Measurements from ENCODE around the gene EXOC2.
A peak's percentile ranks its signal among the peaks of the same experiment; 100 is the strongest.
"Not testable (repeated sequence)": the region's sequence is repeated elsewhere in the genome, so short reads cannot be mapped to it uniquely, and the experiment has no call there.

The EXOC2 gene

GRCh38 chr6:582370-582769, 110.6 kb downstream of the EXOC2 start:
- no peak for DNase-seq

- DNase-seq = no peak
Measured at GRCh38 chr6:579339-579738, 113.6 kb downstream of the EXOC2 start.

- DNase-seq = no peak
Measured at GRCh38 chr6:572596-573265, 120.2 kb downstream of the EXOC2 start.

GRCh38 chr6:571892-572291, 121.0 kb downstream of the EXOC2 start:
- no peak for DNase-seq

- DNase-seq = peak in 1 of 5 donors; percentile 37
Measured at GRCh38 chr6:570825-571224, 122.1 kb downstream of the EXOC2 start.

- DNase-seq = peak in 1 of 5 donors; percentile 74
Measured at GRCh38 chr6:568954-569523, 123.9 kb downstream of the EXOC2 start.

- DNase-seq = no peak
Measured at GRCh38 chr6:568085-568484, 124.9 kb downstream of the EXOC2 start.

- DNase-seq = no peak
Measured at GRCh38 chr6:563863-564262, 129.1 kb downstream of the EXOC2 start.

- DNase-seq = no peak
Measured at GRCh38 chr6:562052-562676, 130.8 kb downstream of the EXOC2 start.

GRCh38 chr6:561335-561734, 131.6 kb downstream of the EXOC2 start:
- DNase-seq = not testable (repeated sequence)

GRCh38 chr6:558959-559358, 134.0 kb downstream of the EXOC2 start:
- DNase-seq = peak in 1 of 5 donors; percentile 69

GRCh38 chr6:558089-558488, 134.8 kb downstream of the EXOC2 start:
- DNase-seq = no peak

GRCh38 chr6:551829-552350, 141.0 kb downstream of the EXOC2 start:
- DNase-seq = no peak

- DNase-seq = peak in 1 of 5 donors; percentile 49
Measured at GRCh38 chr6:551405-551804, 141.5 kb downstream of the EXOC2 start.

- peak in 1 of 5 donors; percentile 38 for DNase-seq
Measured at GRCh38 chr6:549906-550305, 143.0 kb downstream of the EXOC2 start.

- DNase-seq = peak in 1 of 5 donors; percentile 84
Measured at GRCh38 chr6:548517-548916, 144.4 kb downstream of the EXOC2 start.

GRCh38 chr6:548091-548490, 144.8 kb downstream of the EXOC2 start:
- DNase-seq = no peak

- DNase-seq = no peak
Measured at GRCh38 chr6:540490-540889, 152.4 kb downstream of the EXOC2 start.

- no peak for DNase-seq
Measured at GRCh38 chr6:537114-537513, 155.8 kb downstream of the EXOC2 start.

GRCh38 chr6:530425-530824, 162.5 kb downstream of the EXOC2 start:
- DNase-seq = no peak

- DNase-seq = no peak
Measured at GRCh38 chr6:528989-529388, 163.9 kb downstream of the EXOC2 start.

- DNase-seq = peak in 1 of 5 donors; percentile 51
Measured at GRCh38 chr6:527989-528673, 164.8 kb downstream of the EXOC2 start.

- DNase-seq = peak in 2 of 5 donors; percentile 11 to 57
Measured at GRCh38 chr6:524803-525202, 168.1 kb downstream of the EXOC2 start.
